Stimulated activated CD4-positive, alpha-beta T cell treated with anti-CD3 and anti-CD28 coated beads, Interleukin-1b, Interleukin-23, amount 100 ng/mL, for 48 hours (primary cell): ENCODE data around the gene PPIF.
A peak's percentile ranks its signal among the peaks of the same experiment; 100 is the strongest.
"Not testable (repeated sequence)": the region's sequence is repeated elsewhere in the genome, so short reads cannot be mapped to it uniquely, and the experiment has no call there.

Experiments
- DNase-seq: peaks from one replicate; pipeline ENCODE4 v3.0.0-alpha.2; 2020

Gene PPIF

DNA sequence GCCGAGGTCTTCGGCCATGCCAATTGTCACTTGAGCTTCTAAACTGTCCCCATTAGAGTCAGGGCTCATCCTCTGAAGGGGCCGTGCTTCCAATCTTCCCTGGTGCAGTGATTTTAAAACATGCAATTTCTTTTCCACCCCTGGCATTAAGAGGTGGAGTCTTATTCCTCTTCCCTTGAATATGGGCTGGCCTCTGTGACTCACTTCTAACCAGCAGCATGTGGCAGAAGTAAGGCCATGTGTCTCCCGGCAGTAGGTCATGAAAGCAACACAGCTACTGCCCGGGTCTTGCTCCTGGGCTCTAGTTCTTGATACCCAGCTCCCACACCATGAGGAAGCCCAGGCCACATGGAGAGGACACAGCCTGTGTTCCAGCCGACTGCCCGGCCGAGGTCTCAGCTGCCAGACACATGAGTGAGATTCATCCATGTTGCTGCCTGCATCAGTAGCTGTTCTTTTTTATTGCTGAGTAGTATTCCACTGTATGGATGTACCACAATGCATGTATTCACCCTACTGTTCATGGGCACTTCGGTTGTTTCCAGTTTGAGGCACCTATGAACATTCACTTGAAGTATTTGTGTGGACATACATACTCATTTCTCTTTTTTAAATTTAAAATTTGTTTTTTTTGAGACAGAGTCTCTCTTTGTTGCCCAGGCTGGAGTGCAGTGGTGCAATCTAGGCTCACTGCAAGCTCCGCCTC is 14.5 kb upstream of the PPIF start:
- DNase-seq, result not testable (repeated sequence)

DNA sequence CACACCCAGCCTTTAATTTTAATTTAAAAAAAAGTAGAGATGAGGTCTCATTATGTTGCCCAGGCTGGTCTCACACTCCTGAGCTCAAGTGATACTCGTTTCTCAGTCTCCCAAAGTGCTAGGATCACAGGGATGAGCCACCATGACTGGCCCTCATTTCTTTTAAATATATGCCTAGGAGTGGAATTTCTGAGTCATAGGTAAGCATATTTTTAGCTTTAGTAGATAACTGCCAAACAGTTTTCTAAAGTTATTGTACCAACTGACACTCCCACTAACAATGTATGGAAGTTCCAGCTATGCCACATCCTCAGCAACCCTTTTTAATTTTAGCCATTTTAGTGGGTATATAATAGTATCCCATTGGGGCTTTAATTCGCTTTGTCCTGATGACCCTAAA is 13.8 kb upstream of the PPIF start:
- DNase-seq, result no peak

DNA sequence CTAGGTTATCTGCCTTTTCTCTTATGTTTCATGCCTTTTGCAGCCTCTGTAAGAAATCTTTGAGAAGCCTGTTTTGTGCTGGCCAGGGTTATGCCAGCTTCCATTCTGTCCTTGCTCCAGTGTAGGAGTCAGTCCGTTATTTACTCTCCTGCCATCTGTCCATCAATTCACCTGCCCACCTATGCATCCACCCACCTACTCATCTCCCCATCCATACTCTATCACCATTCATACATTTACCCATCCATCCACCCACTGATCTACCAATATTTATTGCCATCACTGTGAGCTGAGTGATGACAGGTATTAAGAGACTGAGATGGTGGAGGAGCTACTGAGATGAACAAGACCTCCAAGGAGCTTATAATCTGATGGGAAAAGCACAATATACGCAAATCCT is 12.7 kb upstream of the PPIF start:
- DNase-seq, result no peak

DNA sequence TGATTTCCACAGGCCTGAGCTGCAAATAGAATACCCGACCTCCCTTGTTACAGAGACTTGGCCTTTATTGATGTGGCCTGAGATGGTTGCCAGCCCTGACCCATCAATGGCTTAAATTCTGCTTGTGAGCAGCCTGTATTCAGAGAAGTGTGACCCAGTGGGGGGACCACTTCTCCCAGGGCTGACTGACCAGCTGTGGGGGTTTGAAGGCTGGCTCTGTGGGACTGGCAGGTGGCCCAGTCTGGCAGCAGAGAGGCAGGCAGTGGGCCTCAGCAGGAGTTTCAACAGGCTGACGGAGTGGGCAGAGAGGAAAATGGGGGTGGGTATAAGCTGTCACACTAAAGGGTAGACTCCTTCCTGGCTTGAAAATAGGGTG is 12.2 kb upstream of the PPIF start:
- DNase-seq, result no peak

DNA sequence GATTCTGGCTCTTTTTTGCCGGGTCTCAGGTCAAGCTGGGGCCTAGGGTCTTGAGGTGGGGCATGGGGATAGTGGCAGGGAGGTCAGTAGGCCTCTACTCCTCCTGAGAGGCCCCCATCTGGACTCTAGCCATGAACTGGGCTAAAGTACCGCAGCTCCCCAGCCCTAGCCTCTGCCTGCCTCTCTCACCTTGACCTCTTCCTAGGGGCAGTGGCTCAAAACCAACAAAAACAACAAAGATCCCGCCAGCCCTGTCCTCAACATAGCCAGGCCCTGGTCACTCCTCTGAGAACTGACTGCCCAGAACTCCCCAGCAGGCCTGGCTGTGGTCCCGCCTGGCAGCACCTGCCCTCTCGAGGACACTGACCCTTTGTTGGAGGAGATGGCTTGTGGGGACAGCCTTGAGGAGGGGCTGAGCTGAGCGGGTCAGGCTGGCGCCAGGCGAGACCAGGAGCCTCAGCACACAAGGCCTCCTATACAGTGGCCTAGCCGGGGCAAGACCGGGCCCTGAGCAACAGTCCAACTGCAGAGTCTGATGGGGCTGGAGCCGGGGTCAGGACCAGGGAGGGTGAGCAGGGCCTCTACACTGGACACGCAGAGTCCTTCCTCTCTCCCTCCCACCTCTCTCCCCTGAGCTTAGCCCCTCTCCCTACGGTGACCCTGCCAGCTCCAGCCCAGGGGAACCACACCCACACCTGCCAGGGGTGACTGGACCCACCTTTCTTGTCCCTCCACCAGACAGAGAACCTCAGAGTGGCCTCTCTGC is 11.6 kb upstream of the PPIF start:
- no peak for DNase-seq

DNA sequence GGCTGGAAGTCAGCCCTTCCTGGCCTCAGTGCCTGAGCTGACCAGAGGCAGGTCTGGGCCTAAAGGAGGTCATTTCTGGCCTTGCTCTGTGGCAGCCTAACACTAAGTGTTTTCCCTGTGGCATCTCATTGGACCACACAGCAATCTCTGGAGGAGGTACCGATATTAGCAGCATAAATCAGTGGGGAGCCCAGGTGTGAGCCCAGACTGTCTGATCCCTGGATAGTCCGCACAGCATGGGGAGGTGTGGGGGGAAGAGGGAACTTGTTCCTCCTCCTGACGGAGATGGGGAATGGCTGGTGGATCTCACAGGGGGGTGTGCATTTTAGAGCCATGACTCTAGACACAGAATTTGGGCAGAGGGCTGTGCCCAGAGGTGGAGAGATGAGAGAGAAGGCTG is 11.0 kb upstream of the PPIF start:
- no peak for DNase-seq

DNA sequence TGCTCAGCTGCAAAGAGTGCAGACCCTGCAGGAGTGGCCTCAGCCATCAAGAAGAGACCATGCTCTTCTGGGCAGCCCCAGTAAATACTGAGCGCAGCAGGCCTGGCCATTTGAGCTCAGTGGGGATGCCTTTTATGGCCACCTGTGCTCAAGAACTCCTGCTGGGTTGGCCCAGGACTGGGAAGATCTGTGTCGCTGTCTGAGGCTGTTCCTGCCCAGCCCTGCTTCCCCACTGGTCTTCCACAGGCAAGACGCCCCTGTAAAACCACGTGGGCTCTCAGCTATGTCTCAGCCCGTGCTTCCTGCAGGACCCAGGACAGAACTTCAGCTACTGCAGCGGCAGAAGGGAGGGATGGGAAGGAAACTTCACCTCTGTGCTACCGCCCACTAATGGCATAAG is 10.5 kb upstream of the PPIF start:
- no peak for DNase-seq

DNA sequence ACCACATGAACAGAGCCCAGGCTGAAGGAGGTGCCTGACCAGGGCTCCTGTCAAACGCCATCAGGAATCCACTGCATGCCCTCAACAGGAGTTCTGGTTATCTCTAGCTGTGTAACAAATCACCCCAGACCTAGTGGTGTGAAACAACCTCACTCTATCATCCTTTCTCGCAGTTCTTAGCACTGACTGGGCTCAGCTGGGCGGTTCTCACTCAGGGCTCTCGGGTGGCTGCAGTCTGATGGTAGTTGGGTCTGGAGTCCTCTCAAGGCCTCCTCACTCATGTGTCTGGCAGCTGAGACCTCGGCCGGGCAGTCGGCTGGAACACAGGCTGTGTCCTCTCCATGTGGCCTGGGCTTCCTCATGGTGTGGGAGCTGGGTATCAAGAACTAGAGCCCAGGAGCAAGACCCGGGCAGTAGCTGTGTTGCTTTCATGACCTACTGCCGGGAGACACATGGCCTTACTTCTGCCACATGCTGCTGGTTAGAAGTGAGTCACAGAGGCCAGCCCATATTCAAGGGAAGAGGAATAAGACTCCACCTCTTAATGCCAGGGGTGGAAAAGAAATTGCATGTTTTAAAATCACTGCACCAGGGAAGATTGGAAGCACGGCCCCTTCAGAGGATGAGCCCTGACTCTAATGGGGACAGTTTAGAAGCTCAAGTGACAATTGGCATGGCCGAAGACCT is 9.3 kb upstream of the PPIF start:
- not testable (repeated sequence) for DNase-seq

DNA sequence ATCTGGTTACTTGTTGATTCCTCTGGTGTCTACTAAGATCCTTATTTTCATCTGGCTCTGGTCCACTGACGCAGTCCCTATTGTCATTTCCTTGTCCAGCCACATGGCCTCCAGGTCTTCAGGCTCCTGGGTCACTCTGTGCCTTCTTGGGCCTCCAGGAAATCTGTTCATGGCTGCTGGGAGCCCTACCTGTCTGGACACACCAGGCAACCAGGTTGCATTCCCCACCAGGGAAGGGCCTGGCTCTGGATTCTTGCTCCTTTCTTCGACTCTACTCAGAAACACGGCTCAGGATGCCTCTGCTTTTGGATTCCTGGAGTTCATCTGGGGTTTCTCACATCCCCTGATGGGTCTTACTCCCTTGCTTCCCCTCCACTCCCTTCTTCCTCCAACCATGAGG is 8.0 kb upstream of the PPIF start:
- DNase-seq, result no peak

DNA sequence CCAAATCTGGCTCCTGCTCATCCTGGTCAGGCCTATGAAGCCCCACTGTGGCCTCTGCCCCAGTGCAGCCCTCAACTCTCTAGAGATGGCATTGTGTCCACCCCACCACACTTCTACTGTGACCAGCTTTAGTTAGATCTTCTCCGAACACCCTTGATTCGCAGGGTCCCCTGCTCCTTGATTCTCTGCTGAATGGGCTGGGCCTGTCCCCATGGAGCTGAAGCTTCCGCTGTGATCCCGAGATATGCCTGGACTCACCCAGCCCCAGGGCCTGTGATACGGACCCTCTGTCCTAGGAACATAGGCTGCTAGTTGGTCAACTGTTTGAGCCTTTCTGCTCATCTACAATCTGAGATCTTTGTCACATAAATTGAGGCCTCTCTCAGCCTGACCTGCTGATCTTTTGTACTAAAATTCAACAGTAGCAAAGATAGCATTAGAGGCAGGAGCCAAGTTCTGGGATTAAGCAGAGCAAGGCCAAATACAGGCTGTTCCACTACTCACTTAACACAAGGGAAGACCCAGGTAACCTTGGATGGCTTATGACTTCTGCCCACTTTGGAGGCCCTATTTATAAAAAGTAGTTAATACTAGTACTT is 6.5 kb upstream of the PPIF start:
- no peak for DNase-seq

DNA sequence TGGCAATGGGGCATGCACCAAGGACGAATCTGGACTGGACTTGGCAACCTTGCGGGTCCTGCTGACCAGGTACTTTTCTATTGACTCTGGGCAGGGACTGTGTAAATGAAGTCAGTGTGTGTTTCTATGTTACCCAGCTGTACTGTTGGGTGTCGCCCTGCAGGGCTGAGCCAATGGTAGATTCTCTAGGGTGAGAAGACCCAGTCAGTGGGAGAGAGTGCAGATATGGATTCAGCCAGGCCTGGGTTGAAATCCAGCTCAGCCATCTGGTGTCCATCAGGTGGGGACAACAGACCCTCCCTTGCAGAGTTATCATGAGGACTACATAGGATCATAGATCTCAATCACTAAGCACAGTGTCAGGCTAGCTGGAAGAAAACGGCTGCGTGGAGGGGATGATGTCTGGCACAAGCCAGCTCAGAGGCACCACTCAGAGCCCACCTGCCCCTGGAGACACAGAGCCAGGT is 4.9 kb upstream of the PPIF start:
- DNase-seq, result no peak

DNA sequence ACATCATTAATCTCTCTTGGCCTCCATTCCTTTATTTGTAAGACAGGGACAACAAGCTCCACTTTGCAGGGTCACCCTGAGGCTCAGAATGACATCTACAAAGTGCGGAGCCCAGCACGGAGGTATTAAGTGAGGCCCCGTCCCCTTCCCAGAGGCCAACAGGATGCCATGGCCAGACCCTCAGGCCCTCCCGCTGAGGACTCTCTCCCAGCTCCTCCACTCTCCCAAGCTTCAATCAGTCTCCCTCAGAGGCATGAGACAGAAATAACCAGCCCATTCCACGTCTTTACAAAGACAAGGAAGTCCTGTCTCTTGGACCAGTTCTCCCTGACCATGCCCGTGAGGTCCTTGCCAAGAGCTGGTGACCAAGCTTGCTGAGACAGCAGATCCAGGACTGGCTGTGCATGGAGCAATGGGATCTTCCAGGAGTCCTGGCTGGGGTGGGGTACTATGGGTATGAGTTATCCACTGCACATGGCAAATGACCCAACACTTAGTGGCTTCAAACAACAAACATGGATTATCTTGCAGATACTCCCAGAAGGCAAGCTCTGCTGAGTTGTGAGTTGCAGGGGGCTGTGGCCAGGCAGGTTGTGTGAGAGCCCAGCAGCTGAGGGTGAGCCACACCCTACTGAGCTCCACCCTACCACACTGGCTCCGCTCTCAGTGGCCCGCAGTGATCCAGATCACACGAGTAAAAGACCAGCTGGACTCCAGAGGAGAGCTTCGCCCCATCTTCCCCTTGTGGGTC is 4.3 kb upstream of the PPIF start:
- DNase-seq, result no peak

DNA sequence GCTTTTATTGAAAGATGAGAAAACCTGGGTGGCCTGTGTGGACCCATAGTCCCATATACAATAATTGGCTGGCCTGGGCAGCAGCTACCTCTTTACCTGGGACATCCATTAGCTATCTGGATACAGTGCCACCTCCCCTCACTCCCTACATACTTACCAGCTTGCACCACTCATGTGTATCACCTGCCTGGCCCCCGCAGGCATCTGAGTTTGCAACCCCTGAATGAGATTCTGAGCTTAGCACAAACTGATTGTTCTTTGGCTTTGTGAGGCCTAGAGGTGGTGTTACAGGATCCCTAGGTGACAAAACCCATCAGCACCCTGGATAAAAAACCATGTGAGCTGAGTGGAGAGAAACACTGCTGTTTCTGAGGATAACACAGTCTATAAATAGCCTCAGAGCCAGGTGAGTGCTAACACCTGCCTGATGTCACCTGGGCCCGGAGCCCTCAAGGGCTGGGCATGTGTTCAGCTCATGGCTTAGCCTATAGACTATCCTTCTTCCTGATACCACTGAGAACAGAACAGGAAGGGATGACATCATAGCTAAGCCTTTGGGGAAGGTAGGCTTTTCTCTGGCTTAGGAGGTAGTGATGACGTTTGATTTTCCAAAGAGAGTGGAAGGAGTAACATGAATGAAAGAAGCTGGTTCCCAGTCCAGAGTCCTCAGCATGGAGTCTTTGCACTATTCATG is 2.6 kb upstream of the PPIF start:
- no peak for DNase-seq

DNA sequence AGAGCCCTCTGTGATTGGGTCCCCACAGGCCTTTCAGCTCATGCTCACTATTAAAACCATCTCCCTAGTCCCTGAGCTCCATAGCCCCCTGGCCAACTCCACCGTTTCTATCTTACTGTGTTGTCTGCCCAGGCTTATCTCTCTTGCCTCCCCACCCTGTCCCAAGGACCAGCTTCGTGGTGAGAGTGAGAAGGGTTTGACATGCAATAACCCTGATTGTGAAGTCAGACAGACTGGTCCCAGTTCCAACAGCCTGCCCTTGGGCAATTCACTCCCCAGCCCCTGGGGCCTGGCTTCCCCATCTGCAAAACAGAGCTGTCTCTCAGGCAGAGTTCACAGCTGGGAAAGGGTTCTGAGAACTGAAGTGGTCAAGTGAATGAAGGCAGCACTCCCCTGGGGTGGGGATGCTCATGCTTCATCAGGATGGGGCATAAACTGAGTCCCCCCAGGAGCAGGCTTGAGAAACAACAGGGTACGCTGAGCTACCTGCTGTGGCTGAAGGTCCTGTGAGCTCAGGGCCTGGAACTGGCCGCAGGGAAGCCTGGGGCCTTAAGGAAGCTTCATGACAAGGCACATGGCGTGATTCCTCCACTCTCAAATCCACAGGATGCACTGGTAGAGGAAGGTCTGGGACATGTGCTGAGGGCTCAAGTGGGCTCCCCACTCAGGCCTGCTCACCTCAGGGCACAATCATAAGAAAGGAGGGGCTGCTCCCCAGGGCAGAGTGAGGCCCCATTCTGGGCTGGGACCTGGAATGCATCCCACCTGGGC is 1.8 kb upstream of the PPIF start:
- DNase-seq, result no peak

DNA sequence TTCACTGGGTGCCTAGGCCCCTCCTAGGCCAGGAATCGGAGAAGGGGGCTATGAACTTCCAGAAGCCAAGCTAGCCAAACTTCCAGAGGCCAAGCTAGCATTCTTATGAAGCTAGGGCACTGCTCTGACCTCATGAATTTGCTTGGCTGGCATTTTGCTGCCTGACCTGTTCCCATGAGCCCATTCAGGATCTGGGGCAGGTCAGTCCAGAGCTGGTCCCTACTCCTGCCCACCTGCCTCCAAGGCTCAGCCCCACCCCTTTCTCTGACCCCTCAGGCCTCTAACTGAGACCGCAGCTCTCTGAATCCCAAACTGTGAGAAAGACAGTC is 1.3 kb upstream of the PPIF start:
- no peak for DNase-seq

DNA sequence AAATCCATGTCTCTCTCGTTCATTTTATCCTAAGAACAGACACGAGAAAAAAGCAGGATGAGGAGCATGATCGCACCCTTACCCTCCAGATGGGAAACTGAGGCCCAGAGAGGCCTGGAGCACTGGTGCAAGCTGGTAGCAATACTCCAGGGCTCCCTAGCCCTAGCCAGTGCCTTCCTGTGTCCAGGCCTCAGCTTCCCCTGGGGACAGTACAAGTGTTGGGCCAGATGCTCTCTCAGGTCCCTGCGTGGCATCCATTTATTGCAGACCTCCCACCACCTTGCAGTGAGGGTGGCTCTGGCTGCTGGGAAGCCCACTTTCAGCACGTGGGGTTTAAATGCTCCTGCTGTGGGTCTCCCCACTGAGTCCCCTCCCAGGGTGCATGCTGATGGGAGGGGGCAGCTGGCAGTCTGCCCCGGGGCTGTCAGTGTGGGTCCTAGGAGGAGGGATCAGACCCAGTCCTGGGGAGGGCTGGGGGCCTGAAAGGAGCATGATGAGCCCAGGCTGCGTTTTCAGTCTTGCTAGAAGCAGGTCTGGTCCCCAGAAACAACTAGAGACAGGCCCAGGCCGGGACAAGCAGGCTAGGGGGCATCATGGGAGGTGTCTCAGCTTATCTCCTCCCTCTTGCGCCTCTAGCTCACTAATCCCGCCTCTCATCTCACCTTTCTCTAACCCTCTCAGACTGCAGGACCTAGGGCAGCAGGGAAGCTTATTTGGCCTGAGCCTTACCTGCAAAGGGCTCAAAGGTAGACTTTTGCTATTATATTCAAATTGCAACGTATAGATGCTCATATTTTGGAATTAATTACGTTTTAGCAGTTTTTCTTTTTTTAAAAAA is 662 bp upstream of the PPIF start:
- no peak for DNase-seq

DNA sequence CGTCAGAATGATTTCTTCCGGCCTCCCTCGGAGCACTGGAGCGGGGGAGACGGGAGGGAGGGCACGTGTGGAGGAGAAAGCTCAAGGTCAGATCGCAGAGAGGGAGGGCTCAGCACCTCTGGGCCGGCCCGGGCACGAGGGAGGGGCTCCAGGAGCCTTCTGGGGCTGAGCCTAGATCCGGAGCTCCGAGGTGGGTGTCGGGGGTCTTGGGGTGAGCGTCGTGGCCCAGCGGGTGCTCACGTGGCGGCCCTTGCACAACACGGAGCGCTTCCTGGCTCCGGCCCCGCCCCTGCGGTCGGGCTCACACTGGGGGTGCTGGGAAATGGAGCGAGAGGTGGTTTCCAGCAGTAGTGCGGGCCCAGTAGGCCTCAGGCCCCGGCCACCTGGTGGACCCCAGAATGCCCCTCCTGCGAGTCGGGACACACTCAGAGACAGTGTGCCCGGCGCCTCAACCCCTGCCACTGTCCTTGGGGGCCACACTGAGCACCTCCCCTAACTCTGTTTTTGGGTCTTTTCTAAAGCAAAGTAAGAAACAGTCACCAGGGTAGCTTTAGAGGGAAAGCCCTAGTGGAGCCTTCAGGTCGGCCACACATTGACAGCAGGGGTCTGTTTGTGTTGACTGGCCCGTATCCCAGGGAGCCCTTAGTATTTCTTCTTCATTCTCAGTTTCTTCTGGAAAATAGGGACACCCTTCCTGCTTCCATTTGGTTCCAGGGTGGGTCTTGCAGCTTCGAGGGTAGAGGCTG is 798 bp downstream of the PPIF start:
- peak; percentile 80 for DNase-seq

DNA sequence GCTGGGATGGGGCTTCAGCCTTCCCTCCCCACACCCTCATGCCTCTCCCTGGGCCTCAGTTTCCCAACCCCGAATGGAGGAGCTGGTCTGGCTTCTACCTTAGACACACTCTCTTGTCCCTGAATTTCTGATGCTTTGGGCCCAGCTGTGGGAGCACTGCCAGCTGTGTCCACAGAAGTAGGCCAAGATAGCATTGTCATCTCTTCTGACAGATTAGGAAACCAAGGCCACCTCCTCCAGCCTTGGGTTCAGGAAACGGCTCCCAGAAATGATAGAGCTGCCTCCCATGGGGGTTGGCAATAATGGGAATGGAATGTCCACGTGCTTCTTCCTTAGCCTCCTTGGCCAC is 1.3 kb downstream of the PPIF start:
- DNase-seq, result no peak

DNA sequence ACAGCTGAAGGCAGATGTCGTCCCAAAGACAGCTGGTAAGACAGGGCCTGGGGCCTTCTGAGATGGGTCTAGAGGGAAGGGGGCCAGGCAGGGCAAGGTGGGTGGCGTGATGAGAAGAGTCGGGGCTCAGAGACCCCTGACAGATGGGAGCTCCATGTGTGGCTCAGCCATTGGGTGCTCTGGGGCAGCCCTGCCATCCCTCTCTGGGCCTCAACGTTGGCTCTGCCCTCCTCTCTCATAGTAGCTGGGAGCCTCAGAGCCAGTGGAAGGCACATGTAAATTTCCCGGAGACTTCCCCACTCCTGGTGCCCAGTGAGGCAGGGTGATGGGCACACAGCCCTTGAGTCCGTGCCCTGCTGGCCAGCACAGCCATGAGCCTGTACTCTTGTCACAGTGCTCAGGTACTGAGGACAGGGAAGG is 1.8 kb downstream of the PPIF start:
- no peak for DNase-seq
